HG03175 (cell line): ENCODE measurements around the gene LRMDA.

ENCODE experiments used
- ATAC-seq: cut with Tn5 transposase; IDR thresholded peaks from one replicate; pipeline ENCODE4 v1.9.1; 2021; ENCODE audit warnings: mild to moderate bottlenecking, moderate library complexity; ENCODE audit not compliant: unreplicated experiment

LRMDA gene

GRCh38 chr10:76169246-76169645, 737.8 kb downstream of the LRMDA start:
- ATAC-seq, result no peak

GRCh38 chr10:76172020-76172419, 740.6 kb downstream of the LRMDA start:
- no peak for ATAC-seq

GRCh38 chr10:76175533-76176165, 744.2 kb downstream of the LRMDA start:
- ATAC-seq, result no peak

- ATAC-seq, result no peak
These were observed 744.7 kb downstream of the LRMDA start for GRCh38 chr10:76176166-76176550.

- ATAC-seq, result no peak
These were observed 746.5 kb downstream of the LRMDA start for GRCh38 chr10:76177936-76178335.

- ATAC-seq, result no peak
These were observed 747.3 kb downstream of the LRMDA start for GRCh38 chr10:76178532-76179292.

- ATAC-seq, result no peak
These were observed 748.4 kb downstream of the LRMDA start for GRCh38 chr10:76179806-76180205.

- no peak for ATAC-seq
These were observed 753.2 kb downstream of the LRMDA start for GRCh38 chr10:76184647-76185046.

- ATAC-seq, result no peak
These were observed 754.3 kb downstream of the LRMDA start for GRCh38 chr10:76185471-76186301.

GRCh38 chr10:76188216-76188615, 756.8 kb downstream of the LRMDA start:
- no peak for ATAC-seq

- no peak for ATAC-seq
These were observed 759.3 kb downstream of the LRMDA start for GRCh38 chr10:76190634-76191270.

GRCh38 chr10:76191336-76191735, 759.9 kb downstream of the LRMDA start:
- ATAC-seq, result no peak

GRCh38 chr10:76192151-76192550, 760.7 kb downstream of the LRMDA start:
- ATAC-seq, result no peak

GRCh38 chr10:76192694-76193320, 761.4 kb downstream of the LRMDA start:
- no peak for ATAC-seq

- no peak for ATAC-seq
These were observed 764.4 kb downstream of the LRMDA start for GRCh38 chr10:76195654-76196390.

- ATAC-seq, result no peak
These were observed 765.9 kb downstream of the LRMDA start for GRCh38 chr10:76197293-76197692.

GRCh38 chr10:76198287-76199035, 767.0 kb downstream of the LRMDA start:
- ATAC-seq, result no peak

- no peak for ATAC-seq
These were observed 770.5 kb downstream of the LRMDA start for GRCh38 chr10:76201962-76202361.

GRCh38 chr10:76202777-76203176, 771.4 kb downstream of the LRMDA start:
- ATAC-seq, result no peak
